MM.1S (cell line): Measurements from ENCODE around the gene FAS.

Experiments
- DNase-seq: peaks from one replicate; pipeline ENCODE4 v3.0.0-alpha.2; 2015
- H2AFZ ChIP-seq: fragments of 300-600 bp; sonication (generic); 2 replicates; pipeline ENCODE4 v1.6.0; 2016; ENCODE audit warnings: antibody characterized with exemption, low read length
- H3F3A ChIP-seq: fragments of 300-600 bp; sonication (generic); 2 replicates; pipeline ENCODE4 v1.6.1; 2016; ENCODE audit warnings: mild to moderate bottlenecking, antibody characterized with exemption, low read length, moderate library complexity, mixed read lengths; ENCODE audit not compliant: insufficient read depth
- H3K27ac ChIP-seq: fragments of 300-600 bp; sonication (generic); 2 replicates; pipeline ENCODE4 v1.5.1; 2016; ENCODE audit warnings: mild to moderate bottlenecking, low read length
- H3K27me3 ChIP-seq: fragments of 300-600 bp; sonication (generic); replicated peaks from 2 replicates; pipeline ENCODE4 v1.6.0; 2016; ENCODE audit warnings: low read length; ENCODE audit not compliant: insufficient read depth
- H3K36me3 ChIP-seq: fragments of 300-600 bp; sonication (generic); replicated peaks from 2 replicates; pipeline ENCODE4 v1.6.1; 2016; ENCODE audit warnings: mild to moderate bottlenecking, low read length, mixed read lengths; ENCODE audit not compliant: insufficient read depth
- H3K4me1 ChIP-seq: fragments of 300-600 bp; sonication (generic); 2 replicates; pipeline ENCODE4 v1.6.1; 2016; ENCODE audit warnings: low read length, mixed read lengths
- H3K4me2 ChIP-seq: fragments of 300-600 bp; sonication (generic); 2 replicates; pipeline ENCODE4 v1.6.0; 2016; ENCODE audit warnings: low read depth, low read length
- H3K4me3 ChIP-seq: fragments of 300-600 bp; sonication (generic); 2 replicates; pipeline ENCODE4 v1.5.1; 2016; ENCODE audit warnings: low read length, mixed read lengths
- H3K79me2 ChIP-seq: fragments of 300-600 bp; sonication (generic); 2 replicates; pipeline ENCODE4 v1.6.1; 2016; ENCODE audit warnings: mixed run types, low read length, mixed read lengths
- H3K9ac ChIP-seq: fragments of 300-600 bp; sonication (generic); 2 replicates; pipeline ENCODE4 v1.6.1; 2016; ENCODE audit warnings: low read length, mixed read lengths
- H3K9me2 ChIP-seq: fragments of 300-600 bp; sonication (generic); replicated peaks from 2 replicates; pipeline ENCODE4 v1.6.1; 2016; ENCODE audit warnings: mild to moderate bottlenecking, low read length, mixed read lengths; ENCODE audit not compliant: insufficient read depth
- H3K9me3 ChIP-seq: fragments of 300-600 bp; sonication (generic); replicated peaks from 2 replicates; pipeline ENCODE4 v1.6.1; 2016; ENCODE audit warnings: mild to moderate bottlenecking, low read length, mixed read lengths; ENCODE audit not compliant: insufficient read depth
- H4K20me1 ChIP-seq: fragments of 300-600 bp; sonication (generic); 2 replicates; pipeline ENCODE4 v1.6.1; 2016; ENCODE audit warnings: mild to moderate bottlenecking, low read length, moderate library complexity, mixed read lengths; ENCODE audit not compliant: insufficient read depth
- EZH2 ChIP-seq: fragments of 300-600 bp; sonication (generic); optimal IDR thresholded peaks from 2 replicates; pipeline ENCODE3; 2017; ENCODE audit warnings: low read depth, mild to moderate bottlenecking, antibody characterized with exemption, low read length, mixed read lengths
- EZH2phosphoT487 ChIP-seq: fragments of 300-600 bp; sonication (generic); IDR thresholded peaks from 2 replicates; pipeline ENCODE4 v1.6.1; 2018; ENCODE audit warnings: antibody characterized with exemption, low read length
- TF ChIP-seq, protein P1 (sequence below): fragments of 300-600 bp; sonication (generic); IDR thresholded peaks from 2 replicates; pipeline ENCODE4 v1.5.1; 2016; ENCODE audit warnings: antibody characterized with exemption, low read length, mixed read lengths

The FAS gene

DNA sequence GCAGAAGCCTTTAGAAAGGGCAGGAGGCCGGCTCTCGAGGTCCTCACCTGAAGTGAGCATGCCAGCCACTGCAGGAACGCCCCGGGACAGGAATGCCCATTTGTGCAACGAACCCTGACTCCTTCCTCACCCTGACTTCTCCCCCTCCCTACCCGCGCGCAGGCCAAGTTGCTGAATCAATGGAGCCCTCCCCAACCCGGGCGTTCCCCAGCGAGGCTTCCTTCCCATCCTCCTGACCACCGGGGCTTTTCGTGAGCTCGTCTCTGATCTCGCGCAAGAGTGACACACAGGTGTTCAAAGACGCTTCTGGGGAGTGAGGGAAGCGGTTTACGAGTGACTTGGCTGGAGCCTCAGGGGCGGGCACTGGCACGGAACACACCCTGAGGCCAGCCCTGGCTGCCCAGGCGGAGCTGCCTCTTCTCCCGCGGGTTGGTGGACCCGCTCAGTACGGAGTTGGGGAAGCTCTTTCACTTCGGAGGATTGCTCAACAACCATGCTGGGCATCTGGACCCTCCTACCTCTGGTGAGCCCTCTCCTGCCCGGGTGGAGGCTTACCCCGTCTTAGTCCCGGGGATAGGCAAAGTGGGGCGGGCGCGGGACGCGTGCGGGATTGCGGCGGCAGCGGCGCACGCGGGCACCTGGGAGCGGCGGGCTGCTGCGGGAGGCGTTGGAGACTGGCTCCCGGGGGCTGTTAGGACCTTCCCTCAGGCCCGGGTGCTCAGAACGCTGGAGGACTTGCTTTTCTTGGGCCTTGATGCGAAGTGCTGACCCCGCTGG lies at the start of gene FAS:
TSS of gene FAS (plus strand) at position 415 of the 777 bp plus-strand sequence. CDS start at position 494, 79 bp downstream.
- H3K27ac ChIP-seq, result peak within 1 kb of the TSS; percentile 17; the same call in 1 of the 2 replicates
- H3K79me2 ChIP-seq, result no peaks in the 10 kb centered on the region
- H3K36me3 ChIP-seq, result no peaks in the 10 kb centered on the region

DNA sequence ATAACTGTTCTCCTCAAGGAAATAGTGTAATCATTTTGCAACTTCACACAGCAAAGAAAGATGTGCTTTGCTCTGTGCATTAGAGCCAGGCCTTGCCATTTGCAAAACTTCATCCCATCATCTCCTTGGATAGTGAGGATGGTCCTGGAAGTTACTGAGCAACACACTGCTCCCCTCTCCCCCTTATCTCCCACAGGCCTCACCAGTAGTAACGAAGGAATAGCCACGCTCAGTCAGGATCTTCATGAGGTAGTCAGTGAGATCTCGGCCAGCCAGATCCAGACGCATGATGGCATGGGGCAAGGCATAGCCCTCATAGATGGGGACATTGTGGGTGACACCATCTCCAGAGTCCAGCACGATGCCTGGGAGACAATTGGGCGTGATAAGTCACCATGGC lies 49.6 kb upstream of the FAS start:
- H3K36me3 ChIP-seq, result no peaks in the 10 kb centered on the region
- no peak overlapping the region for H3K27ac ChIP-seq
- no peak for DNase-seq
- H3K4me2 ChIP-seq, result no peak overlapping the region
- 0 out of 2 replicates have a peak, but pooled peaks cover 3% of the 10 kb centered on the region for H3F3A ChIP-seq
- H3K4me1 ChIP-seq, result no peaks in the 10 kb centered on the region
- H3K9me2 ChIP-seq, result no peaks in the 10 kb centered on the region
- no peak overlapping the region for H3K9ac ChIP-seq
- H3K27me3 ChIP-seq, result peaks cover 68% of the 10 kb centered on the region
- no peaks in the 10 kb centered on the region for H3K9me3 ChIP-seq
- TF ChIP-seq EZH2phosphoT487 (no peak), EZH2 (no peak)
- TF ChIP-seq, protein P1, sequence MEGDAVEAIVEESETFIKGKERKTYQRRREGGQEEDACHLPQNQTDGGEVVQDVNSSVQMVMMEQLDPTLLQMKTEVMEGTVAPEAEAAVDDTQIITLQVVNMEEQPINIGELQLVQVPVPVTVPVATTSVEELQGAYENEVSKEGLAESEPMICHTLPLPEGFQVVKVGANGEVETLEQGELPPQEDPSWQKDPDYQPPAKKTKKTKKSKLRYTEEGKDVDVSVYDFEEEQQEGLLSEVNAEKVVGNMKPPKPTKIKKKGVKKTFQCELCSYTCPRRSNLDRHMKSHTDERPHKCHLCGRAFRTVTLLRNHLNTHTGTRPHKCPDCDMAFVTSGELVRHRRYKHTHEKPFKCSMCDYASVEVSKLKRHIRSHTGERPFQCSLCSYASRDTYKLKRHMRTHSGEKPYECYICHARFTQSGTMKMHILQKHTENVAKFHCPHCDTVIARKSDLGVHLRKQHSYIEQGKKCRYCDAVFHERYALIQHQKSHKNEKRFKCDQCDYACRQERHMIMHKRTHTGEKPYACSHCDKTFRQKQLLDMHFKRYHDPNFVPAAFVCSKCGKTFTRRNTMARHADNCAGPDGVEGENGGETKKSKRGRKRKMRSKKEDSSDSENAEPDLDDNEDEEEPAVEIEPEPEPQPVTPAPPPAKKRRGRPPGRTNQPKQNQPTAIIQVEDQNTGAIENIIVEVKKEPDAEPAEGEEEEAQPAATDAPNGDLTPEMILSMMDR, result no peak
- no peak overlapping the region for H2AFZ ChIP-seq
- no peak overlapping the region for H3K4me3 ChIP-seq
- no peaks in the 10 kb centered on the region for H3K79me2 ChIP-seq
- H4K20me1 ChIP-seq, result peaks cover 10% of the 10 kb centered on the region; the same call in 1 of the 2 replicates

More for the DNA sequence above, at the start of gene FAS:
- H3K9ac ChIP-seq, result peak within 1 kb of the TSS; percentile 62
- no peaks in the 10 kb centered on the region for H4K20me1 ChIP-seq
- DNase-seq, result peak; percentile 90
- peaks cover 25% of the 10 kb centered on the region for H3K4me1 ChIP-seq
- TF ChIP-seq, protein P1, result no peak
- TF ChIP-seq EZH2phosphoT487 (no peak), EZH2 (no peak)
- no peaks in the 10 kb centered on the region for H3K9me2 ChIP-seq
- peak within 1 kb of the TSS; percentile 92 for H3K4me3 ChIP-seq
- no peaks in the 10 kb centered on the region for H3K9me3 ChIP-seq
- H3K4me2 ChIP-seq, result peak within 1 kb of the TSS; percentile 52
- peaks cover 16% of the 10 kb centered on the region for H3F3A ChIP-seq
- H3K27me3 ChIP-seq, result 0 out of 2 replicates have a peak, but pooled peaks cover 6% of the 10 kb centered on the region
- peak within 1 kb of the TSS; percentile 97 for H2AFZ ChIP-seq

DNA sequence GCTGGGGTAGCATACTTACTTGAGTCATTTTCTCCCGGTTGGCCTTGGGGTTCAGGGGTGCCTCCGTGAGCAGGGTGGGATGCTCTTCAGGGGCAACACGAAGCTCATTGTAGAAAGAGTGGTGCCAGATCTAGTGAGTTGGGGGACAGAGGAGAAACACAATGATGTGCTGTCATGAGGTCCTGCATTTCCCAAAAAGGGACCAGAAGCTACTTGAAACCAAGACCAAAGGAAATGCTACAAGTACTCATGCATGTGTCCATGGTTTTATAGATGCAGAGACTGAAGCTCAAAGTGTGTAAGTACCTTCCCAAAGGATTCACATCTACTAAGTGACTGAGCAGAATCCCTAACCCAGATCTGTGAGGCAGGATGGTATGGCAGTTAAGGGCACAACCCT lies 46.8 kb upstream of the FAS start:
- Histone ChIP-seq H3K4me1 (no peaks in the 10 kb centered on the region), H3F3A (0 out of 2 replicates have a peak, but pooled peaks cover 3% of the 10 kb centered on the region), H2AFZ (no peak overlapping the region), H3K27ac (no peak overlapping the region), H3K4me2 (no peak overlapping the region), H3K27me3 (peaks cover 92% of the 10 kb centered on the region), H3K36me3 (no peaks in the 10 kb centered on the region), H4K20me1 (peaks cover 10% of the 10 kb centered on the region; the same call in 1 of the 2 replicates), H3K9ac (no peak overlapping the region), H3K4me3 (no peak overlapping the region), H3K79me2 (no peaks in the 10 kb centered on the region), H3K9me3 (no peaks in the 10 kb centered on the region), H3K9me2 (no peaks in the 10 kb centered on the region)
- TF ChIP-seq EZH2phosphoT487 (no peak), EZH2 (no peak)
- TF ChIP-seq, protein P1, result no peak
- DNase-seq, result no peak
